Muscle of arm (tissue), 12 donors: ENCODE results near the gene FMN1. TPM values are rescaled to one million over a fixed set of nuclear protein-coding genes. Genes with fewer than 3 reads are reported as not detected.

ENCODE experiments used
- DNase-seq: peaks from one replicate; pipeline ENCODE4 v3.0.0-alpha.2; 2013
- polyA plus RNA-seq, 12 donors: library from polyadenylated mRNA; unstranded; fragments of 120-200 nt; gene quantifications; one replicate each; pipeline ENCODE4 v1.2.1, GENCODE V29; 2013; ENCODE audit not compliant: insufficient read length in 12 of 12

The FMN1 gene
- polyA plus RNA-seq, 12 donors: 1.2 to 4.2 (median 2.2) TPM; not detected in 1

- DNase-seq: no peak
These were observed 146.3 kb downstream of the FMN1 start for GRCh38 chr15:33048255-33048654.

- DNase-seq: no peak
These were observed 147.4 kb downstream of the FMN1 start for GRCh38 chr15:33047077-33047476.

GRCh38 chr15:33046329-33046728 lies 148.2 kb downstream of the FMN1 start:
- no peak for DNase-seq

- no peak for DNase-seq
These were observed 149.3 kb downstream of the FMN1 start for GRCh38 chr15:33045066-33045810.

GRCh38 chr15:33044598-33044997 lies 149.9 kb downstream of the FMN1 start:
- no peak for DNase-seq

- DNase-seq: no peak
These were observed 150.9 kb downstream of the FMN1 start for GRCh38 chr15:33043636-33044035.

GRCh38 chr15:33040496-33040895 lies 154.0 kb downstream of the FMN1 start:
- DNase-seq: no peak

GRCh38 chr15:33034588-33034987 lies 159.9 kb downstream of the FMN1 start:
- DNase-seq: no peak

- DNase-seq: no peak
These were observed 162.5 kb downstream of the FMN1 start for GRCh38 chr15:33032053-33032452.

- DNase-seq: no peak
These were observed 163.1 kb downstream of the FMN1 start for GRCh38 chr15:33031324-33031821.

GRCh38 chr15:33030315-33030714 lies 164.2 kb downstream of the FMN1 start:
- DNase-seq: no peak

GRCh38 chr15:33029109-33029652 lies 165.3 kb downstream of the FMN1 start:
- no peak for DNase-seq

GRCh38 chr15:33028495-33028894 lies 166.0 kb downstream of the FMN1 start:
- DNase-seq: no peak

GRCh38 chr15:33027306-33028035 lies 167.0 kb downstream of the FMN1 start:
- no peak for DNase-seq

GRCh38 chr15:33026614-33027013 lies 167.9 kb downstream of the FMN1 start:
- DNase-seq: no peak

- peak; percentile 73 for DNase-seq
These were observed 171.9 kb downstream of the FMN1 start for GRCh38 chr15:33022629-33023028.

- peak; percentile 70 for DNase-seq
These were observed 172.6 kb downstream of the FMN1 start for GRCh38 chr15:33021806-33022389.

- no peak for DNase-seq
These were observed 175.0 kb downstream of the FMN1 start for GRCh38 chr15:33019354-33019981.

- DNase-seq: no peak
These were observed 178.0 kb downstream of the FMN1 start for GRCh38 chr15:33016405-33017024.

- no peak for DNase-seq
These were observed 179.9 kb downstream of the FMN1 start for GRCh38 chr15:33014586-33014985.

GRCh38 chr15:33013827-33014445 lies 180.6 kb downstream of the FMN1 start:
- no peak for DNase-seq
